NCI-H2081 (cell line): ENCODE measurements around the gene ROPN1L.
A peak's percentile ranks its signal among the peaks of the same experiment; 100 is the strongest.
"Not testable (repeated sequence)": the region's sequence is repeated elsewhere in the genome, so short reads cannot be mapped to it uniquely, and the experiment has no call there.

Experiments used
- DNase-seq, 2 experiments: peaks; one replicate each; lab custom pipeline; 2025; lab: John Stamatoyannopoulos, UW

The ROPN1L gene

GRCh38 chr5:10441083-10441991 is at the start of gene ROPN1L:
ROPN1L (plus strand) TSS chr5:10441879; CDS start chr5:10442168, 289 bp downstream.
- DNase-seq: peak; percentile 94 to 95

DNA sequence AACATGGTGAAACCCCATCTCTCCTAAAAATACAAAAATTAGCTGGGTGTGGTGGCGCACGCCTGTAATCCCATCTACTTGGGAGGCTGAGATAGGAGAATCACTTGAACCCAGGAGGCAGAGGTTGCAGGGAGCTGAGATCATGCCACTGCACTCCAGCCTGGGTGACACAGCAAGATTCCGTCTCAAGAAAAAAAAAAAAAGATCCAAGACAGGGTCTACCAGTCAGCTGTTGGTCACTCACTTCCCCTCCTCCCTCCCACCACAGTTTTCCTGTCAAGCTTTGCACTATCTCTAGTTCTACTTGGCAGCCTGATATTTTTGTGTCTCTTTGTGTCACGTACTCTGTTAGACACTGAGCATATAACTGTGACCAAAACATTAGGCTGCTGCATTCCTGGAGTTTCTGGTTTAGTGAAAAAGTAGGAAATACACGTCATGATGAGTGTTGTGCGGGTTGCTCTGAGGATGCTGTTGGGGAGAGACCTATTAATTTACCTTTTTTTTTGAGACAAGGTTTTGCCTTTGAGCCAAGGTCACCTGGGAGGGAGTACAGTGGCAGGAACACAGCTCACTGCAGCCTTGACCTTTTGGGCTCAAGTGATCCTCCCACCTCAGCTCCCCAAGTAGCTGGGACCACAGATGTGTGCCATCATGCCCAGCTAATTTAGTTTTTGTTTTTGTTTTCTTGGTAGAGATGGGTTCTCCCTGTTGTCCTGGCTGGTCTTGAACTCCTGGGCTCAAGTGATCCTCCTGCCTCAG is 48.9 kb upstream of the ROPN1L start:
- not testable (repeated sequence) for DNase-seq

- no peak for DNase-seq
Measured at GRCh38 chr5:10393491-10393890, 48.2 kb upstream of the ROPN1L start.

GRCh38 chr5:10396552-10396951 is 45.1 kb upstream of the ROPN1L start:
- DNase-seq: no peak

- DNase-seq: no peak
Measured at GRCh38 chr5:10399839-10400238, 41.8 kb upstream of the ROPN1L start.

GRCh38 chr5:10400411-10400810 is 41.3 kb upstream of the ROPN1L start:
- no peak for DNase-seq

GRCh38 chr5:10400831-10401230 is 40.8 kb upstream of the ROPN1L start:
- DNase-seq: no peak

- no peak for DNase-seq
Measured at GRCh38 chr5:10401498-10401897, 40.2 kb upstream of the ROPN1L start.

GRCh38 chr5:10403829-10404228 is 37.9 kb upstream of the ROPN1L start:
- DNase-seq: no peak

GRCh38 chr5:10406651-10407050 is 35.0 kb upstream of the ROPN1L start:
- no peak for DNase-seq

GRCh38 chr5:10409504-10409903 is 32.2 kb upstream of the ROPN1L start:
- no peak for DNase-seq

- DNase-seq: no peak
Measured at GRCh38 chr5:10410662-10411061, 31.0 kb upstream of the ROPN1L start.

DNA sequence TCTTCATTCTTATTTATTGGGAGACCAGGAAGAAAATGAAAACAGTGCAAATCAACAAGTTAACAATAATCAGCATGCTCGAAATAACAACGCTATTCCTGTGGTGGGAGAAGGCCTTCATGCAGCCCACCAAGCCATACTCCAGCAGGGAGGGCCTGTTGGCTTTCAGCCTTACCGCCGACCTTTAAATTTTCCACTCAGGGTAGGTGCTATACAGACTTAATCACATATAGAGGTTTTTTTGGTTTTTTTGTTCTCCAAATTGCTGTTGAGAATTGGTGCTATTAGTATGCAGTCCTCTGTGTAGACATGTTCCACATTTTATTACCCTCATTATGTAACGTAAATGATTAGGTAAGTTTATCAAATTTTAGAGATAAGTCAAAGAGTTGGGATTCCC is 30.3 kb upstream of the ROPN1L start:
- DNase-seq: no peak

DNA sequence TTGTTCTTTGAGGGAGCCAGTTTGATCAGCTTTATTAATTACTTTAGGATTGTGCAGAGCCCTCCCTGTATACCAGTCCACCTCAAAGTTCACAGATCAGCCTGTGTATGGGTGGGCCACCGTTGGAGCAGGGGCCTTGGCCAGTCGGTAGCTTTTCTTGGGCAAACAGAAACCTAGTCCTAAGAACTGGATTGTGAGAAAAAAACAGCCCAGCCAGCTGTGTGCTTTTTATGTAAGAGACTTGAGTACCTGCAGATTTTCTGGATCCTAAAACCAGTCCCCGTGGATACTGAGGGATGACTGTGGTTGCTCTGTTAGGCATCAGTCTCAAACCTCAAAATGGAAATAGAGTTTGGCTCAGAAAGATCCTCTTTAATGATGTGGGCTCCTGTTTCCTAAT is 24.8 kb upstream of the ROPN1L start:
- no peak for DNase-seq

GRCh38 chr5:10418654-10419345 is 22.9 kb upstream of the ROPN1L start:
- DNase-seq: no peak

GRCh38 chr5:10420468-10420867 is 21.2 kb upstream of the ROPN1L start:
- DNase-seq: no peak

DNA sequence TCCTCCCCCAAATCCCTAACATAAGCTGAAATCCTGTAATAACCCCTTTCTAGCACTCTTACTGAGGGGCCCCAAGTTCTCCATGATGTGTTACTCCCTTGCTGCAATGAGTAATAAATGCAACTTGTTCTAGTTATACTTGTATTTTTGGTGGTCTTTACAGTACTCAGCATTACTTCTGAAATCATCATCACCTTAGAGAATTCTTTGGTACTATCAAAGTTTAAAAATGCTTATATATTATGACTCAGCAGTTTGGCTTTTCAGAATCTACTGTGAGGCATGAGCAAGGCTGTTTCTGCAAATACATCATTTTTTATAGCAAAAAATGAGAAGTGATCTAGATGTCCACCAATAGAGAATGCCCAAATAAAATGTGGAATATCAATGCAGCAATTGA is 20.7 kb upstream of the ROPN1L start:
- DNase-seq: no peak

GRCh38 chr5:10421896-10422691 is 19.6 kb upstream of the ROPN1L start:
- no peak for DNase-seq

- no peak for DNase-seq
Measured at GRCh38 chr5:10423022-10423421, 18.7 kb upstream of the ROPN1L start.

DNA sequence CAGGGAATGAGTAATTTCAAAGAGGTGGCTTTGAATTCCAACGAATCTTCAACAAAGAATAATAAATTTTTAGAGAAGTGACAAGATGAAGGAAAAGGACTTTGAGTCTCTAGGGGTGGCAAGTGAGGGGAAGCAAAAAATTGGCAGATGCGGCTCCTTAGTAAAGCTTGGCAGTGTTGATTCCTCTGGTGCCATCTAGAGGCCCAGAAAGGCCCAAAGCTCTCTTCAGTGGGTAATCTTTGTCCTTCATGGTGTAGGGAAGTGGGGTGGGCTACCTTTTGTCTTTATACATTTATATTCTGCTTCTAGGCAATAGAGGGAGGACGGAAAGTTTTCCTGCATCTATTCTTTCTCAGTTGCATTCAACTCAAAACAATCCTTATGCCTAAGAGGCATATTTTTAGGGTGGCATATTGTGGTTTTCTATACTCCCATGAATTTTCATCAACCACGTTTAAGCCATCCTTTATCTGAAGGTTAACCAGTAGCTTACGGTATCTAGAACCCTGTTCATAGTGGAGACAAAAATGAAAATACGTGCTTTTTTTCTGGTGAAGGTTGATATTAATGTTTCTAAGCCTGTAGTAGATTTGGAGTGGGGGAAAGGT is 17.5 kb upstream of the ROPN1L start:
- DNase-seq: peak; percentile 70 to 75

DNA sequence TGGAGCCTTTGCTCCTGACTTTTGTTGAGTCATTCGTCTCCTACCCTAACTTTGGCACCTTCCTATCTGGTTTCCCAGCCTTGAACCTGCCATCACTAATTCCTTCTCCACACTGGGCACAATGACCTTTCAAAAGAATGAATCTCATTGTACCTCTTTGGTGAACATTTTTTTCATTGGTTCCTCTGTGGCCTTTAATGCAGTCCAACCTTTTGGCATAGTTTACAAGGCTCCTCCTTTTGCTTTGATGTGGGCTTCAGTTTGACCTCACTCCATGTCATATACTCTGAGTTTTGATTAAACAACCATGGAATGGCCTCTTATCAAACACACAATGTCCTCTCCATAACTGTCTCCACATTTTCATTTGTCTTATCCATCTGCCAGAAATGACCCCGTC is 14.5 kb upstream of the ROPN1L start:
- DNase-seq: no peak
